T-helper 22 cell (primary cell): ENCODE data around the gene ACOXL.
"Not testable (repeated sequence)": the region's sequence is repeated elsewhere in the genome, so short reads cannot be mapped to it uniquely, and the experiment has no call there.

Experiments
- DNase-seq: peaks from one replicate; pipeline ENCODE4 v3.0.0-alpha.2; 2020; ENCODE audit warnings: low read depth

The ACOXL gene

GRCh38 chr2:110829413-110830146 is 97.2 kb downstream of the ACOXL start:
- no peak for DNase-seq

DNA sequence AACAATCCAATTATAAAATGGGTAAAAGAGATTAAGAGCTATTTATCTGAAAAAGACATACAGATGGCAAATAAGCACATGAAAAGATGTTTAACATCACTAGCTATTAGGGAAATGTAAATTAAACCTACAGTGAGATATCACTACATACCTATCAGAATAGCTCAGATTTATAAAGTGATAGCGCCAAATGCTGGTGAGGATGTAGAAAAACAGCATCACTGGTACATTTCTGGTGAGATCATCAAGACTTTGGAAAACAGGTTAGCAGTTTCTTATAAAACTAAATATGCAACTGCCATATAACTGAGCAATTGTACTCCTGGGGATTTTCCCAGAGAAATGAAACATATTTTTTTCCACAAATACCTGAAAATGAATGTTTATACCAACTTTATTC is 100.4 kb downstream of the ACOXL start:
- no peak for DNase-seq

- no peak for DNase-seq
These were observed 101.9 kb downstream of the ACOXL start for GRCh38 chr2:110834134-110834827.

GRCh38 chr2:110836671-110837070 is 104.3 kb downstream of the ACOXL start:
- no peak for DNase-seq

DNA sequence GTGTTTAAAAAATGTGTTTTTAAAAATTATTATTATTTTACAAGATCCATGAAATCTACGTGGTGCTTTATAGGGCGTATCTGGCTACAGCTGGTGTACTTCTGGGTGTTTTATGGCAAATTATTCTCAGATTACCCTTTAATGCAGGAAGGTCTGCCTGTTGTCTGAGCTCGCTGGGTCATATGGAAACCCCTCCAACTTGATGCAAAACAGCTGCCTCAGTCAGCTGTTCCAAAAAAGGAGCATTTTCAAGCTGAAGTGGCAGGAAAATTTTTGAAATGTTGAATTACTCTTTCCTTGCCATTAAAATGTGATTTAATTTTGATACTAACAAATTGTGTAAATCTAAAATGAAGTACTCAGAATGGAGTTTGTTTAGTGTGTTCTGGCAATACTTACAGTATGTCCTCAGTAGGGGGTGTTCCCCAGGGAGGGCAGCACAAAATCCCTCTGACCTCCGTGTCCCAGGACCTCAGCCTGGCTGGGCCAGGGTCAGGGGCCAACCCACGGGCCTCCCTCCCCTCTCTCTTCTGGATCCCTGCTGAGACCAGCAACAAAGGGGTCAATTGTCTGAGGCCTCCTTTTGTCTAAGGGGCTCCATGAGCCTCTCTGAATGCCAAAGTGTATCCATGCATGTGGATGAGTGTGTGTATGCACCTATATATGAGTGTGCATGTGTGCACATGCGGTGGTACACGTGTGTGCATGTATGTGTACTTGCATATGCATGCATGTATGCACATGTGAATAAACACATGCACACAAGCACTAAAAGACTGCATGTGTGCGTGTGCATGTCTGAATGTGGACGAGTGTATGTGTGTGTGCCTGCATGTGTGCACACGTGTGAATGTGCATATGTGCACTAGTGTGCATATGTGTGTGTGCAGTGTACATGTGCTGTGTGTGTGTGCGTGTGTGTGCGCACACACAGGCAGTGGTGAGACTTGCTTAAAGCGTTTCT is 105.4 kb downstream of the ACOXL start:
- DNase-seq, result no peak

GRCh38 chr2:110838657-110839384 is 106.4 kb downstream of the ACOXL start:
- DNase-seq, result no peak

DNA sequence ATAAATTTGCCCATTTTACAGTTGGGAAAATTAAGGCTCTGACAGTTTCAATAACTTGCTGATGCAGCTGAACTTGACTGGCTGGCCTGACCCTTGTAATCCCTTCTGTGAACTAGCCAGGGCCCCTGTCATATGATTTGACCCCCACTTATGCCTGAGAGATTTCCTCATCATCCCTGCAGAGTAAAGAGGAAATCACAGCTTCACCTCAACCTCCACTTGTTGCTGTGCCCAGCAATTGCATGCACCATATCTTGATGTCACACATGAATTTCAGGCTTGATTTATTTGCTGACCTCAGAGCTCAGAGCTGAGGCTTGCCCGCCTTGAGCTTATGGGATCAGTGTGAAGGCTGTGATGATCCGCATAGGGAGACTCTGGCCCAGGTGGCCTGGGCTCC is 108.1 kb downstream of the ACOXL start:
- DNase-seq, result no peak

- DNase-seq, result no peak
These were observed 109.7 kb downstream of the ACOXL start for GRCh38 chr2:110842048-110842447.

- no peak for DNase-seq
These were observed 111.1 kb downstream of the ACOXL start for GRCh38 chr2:110843496-110843895.

- no peak for DNase-seq
These were observed 111.7 kb downstream of the ACOXL start for GRCh38 chr2:110843959-110844510.

GRCh38 chr2:110847651-110848050 is 115.3 kb downstream of the ACOXL start:
- no peak for DNase-seq

GRCh38 chr2:110848071-110848470 is 115.7 kb downstream of the ACOXL start:
- DNase-seq, result no peak

GRCh38 chr2:110848519-110849030 is 116.2 kb downstream of the ACOXL start:
- no peak for DNase-seq

DNA sequence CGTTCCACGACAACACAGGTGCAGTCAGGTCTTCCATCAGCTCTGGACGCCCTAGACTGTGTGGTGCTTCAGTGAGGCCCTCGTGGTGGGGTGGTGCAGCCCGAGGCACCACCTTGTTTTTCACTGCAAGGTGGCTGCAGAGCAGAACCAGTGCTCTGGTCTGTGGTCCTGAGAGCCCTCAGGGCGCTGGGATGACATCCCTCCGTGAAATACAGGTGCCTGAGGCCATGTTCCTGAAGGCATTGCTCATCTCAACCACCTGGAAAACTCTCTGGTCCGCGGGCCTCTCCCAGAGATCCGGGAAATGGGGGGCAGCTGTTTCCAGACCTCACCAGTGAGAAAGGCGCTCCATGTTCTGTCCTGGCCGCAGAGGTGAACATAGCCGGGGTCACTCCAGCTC is 119.2 kb downstream of the ACOXL start:
- DNase-seq, result no peak

GRCh38 chr2:110852051-110852450 is 119.7 kb downstream of the ACOXL start:
- no peak for DNase-seq

DNA sequence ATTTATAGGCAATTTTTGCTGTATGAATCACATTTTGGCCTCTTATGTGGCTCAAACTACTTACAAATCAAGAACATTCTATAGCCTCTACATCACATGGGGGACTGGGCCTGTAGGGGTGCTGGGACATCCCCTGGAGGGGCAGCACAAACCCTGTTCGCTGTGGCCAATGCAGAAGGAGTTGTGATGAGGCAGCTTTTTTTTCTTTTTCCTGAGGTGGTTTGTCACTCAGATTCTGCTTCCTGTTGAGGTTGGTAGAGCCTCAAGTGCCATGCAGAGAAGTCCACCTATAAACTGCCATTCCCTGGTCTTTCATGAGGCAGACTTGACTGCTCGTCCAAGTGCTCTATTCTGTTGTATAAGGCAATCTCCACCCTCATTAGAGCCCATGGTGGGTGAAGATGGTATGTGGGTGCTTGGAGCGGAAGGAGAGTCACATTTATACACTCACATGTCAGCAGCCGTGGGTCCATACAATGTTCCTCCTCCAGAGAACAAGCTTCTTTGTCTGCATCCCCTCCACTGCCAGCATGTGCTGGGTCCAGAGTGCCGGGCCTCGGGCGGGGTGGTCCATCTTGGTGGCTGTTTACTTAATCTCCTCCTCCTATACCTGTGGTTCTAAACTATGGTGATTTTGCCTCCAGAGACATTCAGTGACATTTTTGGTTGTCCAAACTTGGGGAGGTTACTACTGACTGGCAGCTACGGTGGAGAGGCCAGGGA is 120.3 kb downstream of the ACOXL start:
- DNase-seq, result peak; percentile 45

DNA sequence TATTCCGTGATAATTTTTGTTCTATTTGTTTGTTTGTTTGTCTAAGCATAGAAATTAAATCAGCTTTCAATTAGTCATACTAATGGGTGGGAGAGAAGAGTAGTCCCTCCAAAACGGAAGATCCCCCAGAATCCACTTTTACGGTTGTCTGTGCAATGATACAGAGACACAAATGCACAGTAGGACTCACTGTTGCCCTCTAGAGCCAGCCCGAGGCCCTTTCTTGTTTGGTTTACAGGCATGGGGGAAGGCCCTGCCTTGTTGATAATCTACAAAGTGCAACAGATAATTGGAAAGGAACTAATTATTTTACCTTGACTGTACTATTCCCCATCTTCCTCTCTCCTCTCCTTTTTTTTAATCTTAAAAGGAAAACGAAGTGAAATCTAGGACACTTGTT is 121.1 kb downstream of the ACOXL start:
- DNase-seq, result peak; percentile 7

GRCh38 chr2:110853948-110854347 is 121.6 kb downstream of the ACOXL start:
- DNase-seq, result no peak

- no peak for DNase-seq
These were observed 122.1 kb downstream of the ACOXL start for GRCh38 chr2:110854355-110855081.

DNA sequence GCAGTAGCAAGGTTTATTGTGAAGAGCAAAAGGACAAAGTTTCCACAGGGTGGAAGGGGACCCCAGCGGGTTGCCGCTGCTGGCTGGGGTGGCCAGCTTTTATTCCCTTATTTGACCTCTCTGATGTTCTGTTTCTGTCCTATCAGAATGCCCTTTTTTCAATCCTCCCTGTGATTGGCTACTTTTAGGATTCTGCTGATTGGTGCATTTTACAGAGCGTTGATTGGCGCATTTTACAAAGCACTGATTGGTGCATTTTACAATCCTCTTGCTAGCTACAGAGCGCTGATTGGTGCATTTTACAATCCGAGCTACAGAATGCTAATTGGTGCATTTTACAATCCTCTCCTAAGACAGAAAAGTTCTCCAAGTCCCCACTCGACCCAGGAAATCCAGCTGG is 123.5 kb downstream of the ACOXL start:
- DNase-seq, result not testable (repeated sequence)
